H1 (cell line): ENCODE data around the gene CEBPA. TPM values are rescaled to one million over a fixed set of nuclear protein-coding genes. Genes with fewer than 3 reads are reported as not detected.

Experiments used
- ATF3 ChIP-seq: IDR thresholded peaks from 2 replicates; pipeline ENCODE4 v1.6.1; 2011; ENCODE audit warnings: low read depth, mild to moderate bottlenecking, low read length; ENCODE audit not compliant: insufficient read depth
- CHD2 ChIP-seq: IDR thresholded peaks from 2 replicates; pipeline ENCODE4 v1.6.1; 2012; ENCODE audit warnings: low read length, improper control_type of control experiment
- CREB1 ChIP-seq: IDR thresholded peaks from 2 replicates; pipeline ENCODE4 v1.6.1; 2012; ENCODE audit warnings: inconsistent platforms
- CTCF ChIP-seq, 3 experiments: IDR thresholded peaks; 1 replicate in 2 of 3; 2 replicates in 1 of 3; pipeline versions ENCODE4 v1.5.1 to v1.6.1; 2011; ENCODE audit warnings: low read length in 3 of 3, mild to moderate bottlenecking in 3 of 3, inconsistent platforms in 2 of 3, low read depth in 1 of 3, moderate library complexity in 1 of 3; ENCODE audit not compliant: insufficient read depth in 1 of 3; ENCODE audit errors: control extremely low read depth in 1 of 3
- GTF2F1 ChIP-seq: IDR thresholded peaks from 2 replicates; pipeline ENCODE4 v1.6.1; 2012; ENCODE audit warnings: low read depth, low read length, improper control_type of control experiment, borderline replicate concordance
- JUND ChIP-seq: IDR thresholded peaks from 2 replicates; pipeline ENCODE4 v1.6.1; 2011; ENCODE audit warnings: mild to moderate bottlenecking, improper control_type of control experiment, low read length
- POLR2AphosphoS5 ChIP-seq: IDR thresholded peaks from 2 replicates; pipeline ENCODE4 v1.6.1; 2011; ENCODE audit warnings: low read depth, low read length
- SIRT6 ChIP-seq: IDR thresholded peaks from one replicate; pipeline ENCODE4 v1.7.1; 2012; ENCODE audit warnings: low read length, inconsistent platforms
- TBP ChIP-seq: IDR thresholded peaks from 2 replicates; pipeline ENCODE4 v1.6.1; 2011; ENCODE audit warnings: low read depth, low read length, improper control_type of control experiment
- USF2 ChIP-seq: IDR thresholded peaks from 2 replicates; pipeline ENCODE4 v1.6.1; 2011; ENCODE audit warnings: low read length, improper control_type of control experiment
- polyA plus RNA-seq, 7 experiments: library from polyadenylated mRNA; depleted of rRNA in 3 of 7; stranded (reverse) in 5 of 7; unstranded in 2 of 7; fragments of >200 nt in 5 of 7; fragments of 200-250 nt in 2 of 7; gene quantifications; 1 replicate in 5 of 7; 2 replicates in 1 of 7; 4 replicates in 1 of 7; pipeline versions ENCODE4 v1.2.1 to v1.2.3, GENCODE V29; 2011 to 2013; ENCODE audit warnings: missing spikeins in 2 of 7, mixed read lengths in 2 of 7
- total RNA-seq: library from RNA; stranded (reverse); fragmentation: NEBNext Ultra II Directional; extraction: Animal tissue kit (Norgen Biotek cat#: 25700); gene quantifications from 2 replicates; pipeline ENCODE4 v1.2.1, GENCODE V29; 2021

CEBPA gene
- total and polyA plus RNA-seq, 2 of the 8 experiments (the other 6 are each of a cell fraction or from before 2014, with no cell fraction given) = 2.0 to 2.7 TPM

GRCh38 chr19:33343859-33344572, 41.7 kb upstream of the CEBPA start (continued):
- TF ChIP-seq CTCF (IDR thresholded peaks at IDR 0.05; ENCODE audit: control extremely low read depth in 1 of 3, insufficient read depth in 1 of 3, low read depth in 1 of 3, low read length in 3 of 3) (no peak), CREB1 (no peak), TBP (no peak), POLR2AphosphoS5 (no peak), JUND (no peak), USF2 (no peak), GTF2F1 (no peak), ATF3 (no peak), CHD2 (no peak), SIRT6 (no peak)
